Pons (tissue), 1 donor: ENCODE results near the gene BCR.

Experiments used
- DNase-seq: peaks from one replicate; pipeline ENCODE4 v3.0.0-alpha.2; 2016; ENCODE audit warnings: low spot score

Gene BCR

DNA sequence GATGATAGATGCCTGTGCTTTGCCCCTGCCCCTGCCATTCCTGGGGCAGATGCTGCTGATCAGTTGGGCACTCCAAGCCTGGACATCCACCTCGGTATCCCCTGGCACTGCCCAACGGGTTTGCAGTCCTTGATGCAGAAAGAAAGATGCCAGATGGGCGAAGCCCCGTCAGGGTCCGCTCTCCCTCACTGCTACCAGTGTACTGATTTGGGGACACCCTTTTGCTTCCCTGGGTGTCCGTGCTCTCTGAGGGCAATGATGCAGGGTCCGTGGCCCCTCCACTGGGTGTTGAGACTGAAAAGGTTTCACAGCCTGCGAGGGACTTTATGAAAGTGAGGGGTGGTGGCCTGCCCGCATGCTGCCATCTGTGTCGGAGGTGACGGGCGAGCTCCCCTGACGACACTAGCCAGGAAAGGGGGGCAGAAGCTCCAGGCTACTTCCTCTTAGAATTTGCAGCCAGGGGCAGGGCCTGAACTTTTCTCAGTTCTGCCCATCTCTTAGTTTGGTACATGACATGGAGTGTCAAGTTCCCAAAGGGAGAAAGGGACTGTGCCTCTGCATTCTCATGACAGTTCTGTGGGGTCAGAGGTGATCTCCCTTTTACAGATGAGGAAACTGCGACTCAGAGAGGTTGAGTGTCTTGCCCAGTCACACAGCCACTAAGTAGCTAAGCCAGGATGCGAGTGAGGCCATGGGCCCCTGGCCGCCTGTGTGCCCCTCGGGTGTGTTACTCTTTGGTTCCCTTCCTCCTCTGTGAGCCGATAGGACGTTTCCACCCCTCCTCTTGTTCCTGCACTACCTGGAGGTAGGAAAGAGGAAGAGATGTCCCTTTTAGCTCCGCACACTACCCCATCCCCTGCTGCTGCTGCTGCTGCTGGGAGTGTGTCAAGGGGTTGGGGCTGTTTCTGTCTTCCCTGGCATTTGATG, 96.6 kb downstream of the BCR start:
- no peak for DNase-seq

DNA sequence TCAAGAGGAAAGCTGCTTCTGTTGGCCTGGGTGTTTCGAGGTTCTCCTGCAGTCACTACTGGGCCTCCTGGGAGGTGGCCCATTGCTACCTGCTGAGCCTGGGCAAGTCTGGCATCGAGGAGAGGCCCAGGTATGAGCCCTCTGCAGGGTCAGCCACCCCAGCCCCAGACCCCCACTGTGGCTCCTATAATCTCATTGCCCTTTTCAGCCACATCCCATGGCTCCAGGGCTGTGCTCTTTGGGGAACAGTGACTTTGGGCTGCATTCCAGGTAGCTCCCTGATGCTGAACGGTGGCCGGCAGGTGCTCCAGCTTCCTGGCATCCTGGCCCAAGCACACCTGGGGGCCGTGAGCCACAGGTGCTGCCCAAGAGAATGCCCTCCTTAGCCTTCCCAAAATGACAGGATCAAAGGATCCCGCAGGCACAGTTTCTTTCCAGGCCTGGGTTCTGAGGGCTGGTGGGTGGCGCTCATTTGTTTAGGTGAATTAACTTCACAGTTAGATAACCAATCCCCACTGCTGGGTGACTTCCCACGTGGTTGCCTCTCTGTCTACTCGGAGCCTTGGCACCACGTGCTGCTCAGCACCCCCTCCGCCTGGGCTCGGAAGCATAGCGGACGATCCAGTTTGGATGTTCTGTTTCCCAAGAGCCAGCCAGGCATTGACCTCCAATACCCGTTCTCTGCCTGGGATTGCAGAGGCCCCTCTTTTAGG, 97.4 kb downstream of the BCR start:
- no peak for DNase-seq

DNA sequence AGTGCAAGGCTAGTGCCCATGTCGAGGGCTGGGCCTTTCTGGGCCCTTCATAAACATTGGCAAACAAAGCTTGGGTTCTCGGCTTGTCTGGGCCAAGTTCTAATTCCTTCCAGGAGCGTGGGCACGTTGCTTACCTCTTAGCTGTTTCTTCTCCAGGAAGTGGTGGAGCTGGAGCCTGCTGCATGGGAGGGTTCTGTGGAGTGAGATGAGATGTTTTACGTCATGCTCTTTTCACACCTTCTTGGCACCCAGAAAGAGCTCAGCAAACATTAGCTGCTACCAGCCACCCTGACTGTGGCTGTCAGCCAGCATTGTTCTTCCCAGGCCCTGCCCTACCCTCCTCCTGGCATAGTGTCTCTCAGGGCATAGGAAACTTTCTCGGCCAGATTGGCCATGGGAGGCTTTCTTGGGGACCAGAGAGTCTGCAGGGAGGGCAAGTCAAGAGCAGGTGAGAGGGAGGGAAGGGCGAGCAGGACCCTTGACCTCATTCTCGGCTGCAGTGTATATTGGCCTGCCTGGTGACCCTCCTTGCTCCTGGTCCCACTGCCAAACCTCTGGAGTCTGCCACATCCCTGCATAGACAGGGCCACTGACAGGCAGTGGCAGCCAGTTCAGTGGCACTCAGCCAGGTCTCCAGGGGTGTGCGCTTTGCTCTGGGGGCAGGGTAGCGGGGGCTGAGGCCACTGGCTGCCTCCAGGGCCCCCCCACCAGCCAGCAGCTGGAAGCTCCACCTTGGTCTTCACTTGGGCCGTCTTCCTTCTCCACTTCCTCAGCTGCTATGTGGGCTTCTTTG, 98.8 kb downstream of the BCR start:
- DNase-seq: peak; percentile 17

DNA sequence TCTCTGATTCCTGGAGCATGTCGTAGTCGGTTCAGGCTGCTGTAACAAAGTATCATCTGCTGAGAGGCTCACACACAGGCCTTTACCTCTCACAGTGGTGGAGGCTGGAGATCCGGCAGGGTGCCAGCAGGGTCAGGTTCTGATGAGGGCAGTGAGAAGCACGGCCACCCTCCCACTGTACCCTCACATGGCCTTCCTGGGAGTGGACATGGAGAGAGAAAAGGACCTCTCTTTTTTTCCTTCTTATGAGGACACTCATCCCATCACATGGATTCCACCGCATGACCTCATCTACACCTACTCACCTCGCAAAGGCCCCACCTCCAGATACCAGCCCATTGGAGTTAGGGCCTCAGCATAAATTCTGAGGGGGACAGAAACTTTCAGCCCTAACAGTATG, 99.5 kb downstream of the BCR start:
- DNase-seq: no peak

DNA sequence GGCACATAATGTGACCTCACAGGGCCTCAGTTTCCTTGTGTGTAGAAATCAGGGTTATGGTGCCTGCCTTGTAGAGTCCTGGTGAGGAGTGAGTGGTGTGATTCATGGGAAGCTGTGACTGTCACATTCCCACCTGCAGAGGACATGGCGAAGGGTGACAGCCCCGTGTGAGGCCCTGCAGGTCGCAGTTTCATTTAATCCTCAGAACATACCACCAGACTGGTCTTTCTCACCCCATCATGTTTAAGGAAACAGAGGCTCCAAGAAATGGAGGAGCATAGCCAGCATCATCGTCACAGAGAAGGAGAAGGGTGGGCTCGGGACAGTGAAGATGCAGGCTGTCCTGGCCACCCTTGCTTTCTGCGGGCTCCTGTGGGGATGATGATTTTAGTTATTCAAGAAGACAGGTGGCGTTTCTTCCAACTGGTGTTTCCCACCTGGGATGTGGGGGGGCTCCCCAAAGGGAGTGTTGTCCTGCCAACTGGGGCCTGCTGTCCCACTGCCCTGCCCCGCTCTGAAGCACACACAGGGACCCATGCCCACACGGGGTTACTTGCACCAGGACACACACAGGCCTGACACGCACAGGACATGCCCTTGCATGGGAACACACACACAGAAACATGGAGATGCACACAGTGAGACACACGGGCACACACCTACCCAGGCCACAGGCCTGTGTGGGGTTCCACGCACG, 100.2 kb downstream of the BCR start:
- DNase-seq: no peak

DNA sequence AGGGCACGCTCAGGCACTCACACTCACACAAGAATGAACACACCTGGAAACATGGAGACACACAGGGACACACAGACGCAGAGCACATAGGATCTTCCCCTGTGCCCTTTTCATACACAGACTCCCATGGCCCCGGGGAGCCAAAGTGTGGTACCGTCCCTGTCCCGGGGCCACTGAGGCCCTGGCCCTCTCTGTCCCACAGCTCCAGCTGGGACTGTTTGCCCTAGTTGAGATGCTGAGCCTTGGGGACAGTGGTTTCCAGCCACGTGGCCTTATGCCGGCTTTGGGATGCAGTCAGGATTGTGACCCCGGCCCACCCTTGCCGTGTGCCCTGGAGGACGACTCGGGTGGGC, 100.7 kb downstream of the BCR start:
- no peak for DNase-seq

DNA sequence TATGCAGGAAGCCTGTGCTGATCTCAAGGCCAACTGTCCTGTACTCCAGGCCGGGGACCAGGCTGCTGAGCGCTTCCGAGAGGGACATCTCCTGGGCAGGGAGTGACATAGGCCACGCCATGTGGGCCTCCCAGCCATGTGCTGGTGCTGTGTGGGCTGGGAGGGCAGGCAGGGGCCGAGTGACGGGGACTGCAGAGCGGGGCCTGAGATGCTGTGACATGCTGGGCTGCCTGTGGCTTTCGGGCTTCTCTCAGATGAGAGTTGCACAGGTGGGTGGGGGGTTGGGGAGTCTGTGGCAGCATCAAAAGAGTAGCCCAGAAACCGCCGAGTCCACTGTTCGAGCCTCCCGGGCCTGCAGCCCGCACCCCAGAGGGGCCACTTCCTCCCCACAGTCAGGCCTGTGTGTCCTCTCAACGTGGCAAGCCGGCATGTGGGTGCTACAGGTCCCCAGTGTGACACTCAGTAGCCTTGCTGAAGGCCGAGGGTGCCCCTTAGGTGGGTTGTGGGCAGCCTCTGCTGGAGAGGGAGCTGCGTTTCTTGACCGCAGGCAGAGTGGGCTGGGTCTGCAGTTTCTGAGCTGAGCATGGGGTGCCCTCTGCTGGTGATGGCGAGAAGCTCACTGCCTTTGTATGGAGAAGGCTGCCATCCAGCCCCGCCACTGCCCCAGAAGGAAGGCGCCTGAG, 101.2 kb downstream of the BCR start:
- peak; percentile 70 for DNase-seq

DNA sequence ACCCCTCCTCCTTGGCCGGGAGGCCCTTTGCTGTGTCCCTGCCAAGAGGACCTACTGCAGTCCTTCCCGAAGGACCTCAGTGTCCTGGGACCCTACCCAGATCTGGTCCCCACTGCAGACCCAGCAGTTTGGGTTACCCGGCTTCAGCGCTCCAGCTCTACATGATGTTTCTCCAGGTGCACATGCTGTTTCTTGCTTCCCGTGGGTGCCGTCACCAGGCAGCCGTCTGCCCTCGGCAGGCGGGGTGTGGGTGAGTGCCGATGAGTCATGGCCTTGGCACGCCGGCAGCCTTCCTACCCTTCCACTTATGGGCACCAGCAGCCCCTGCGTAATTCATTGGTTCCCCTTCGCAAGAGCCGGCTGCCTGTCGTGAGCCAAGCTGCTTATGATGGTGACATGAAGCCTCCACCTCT, 101.8 kb downstream of the BCR start:
- peak; percentile 17 for DNase-seq

DNA sequence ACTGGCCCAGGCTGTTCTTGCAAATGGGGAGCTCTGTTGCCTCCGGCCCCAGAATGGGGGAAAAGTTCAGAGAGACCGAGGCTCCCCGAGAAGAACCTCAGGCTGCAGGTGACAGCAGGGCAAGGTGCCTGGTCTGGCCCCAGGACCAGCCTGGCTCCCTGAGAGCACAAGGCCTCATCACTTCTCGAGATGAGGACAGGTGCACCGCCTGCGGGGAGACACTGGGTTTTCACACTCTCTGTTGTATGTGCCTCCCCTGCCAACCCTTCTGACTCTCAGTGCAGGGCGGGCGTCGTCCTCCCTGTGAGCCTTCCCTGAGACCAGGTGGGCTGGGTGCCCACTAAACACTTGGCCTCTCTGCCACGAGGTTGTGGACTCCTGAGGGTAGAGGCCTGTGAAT, 102.2 kb downstream of the BCR start:
- no peak for DNase-seq

DNA sequence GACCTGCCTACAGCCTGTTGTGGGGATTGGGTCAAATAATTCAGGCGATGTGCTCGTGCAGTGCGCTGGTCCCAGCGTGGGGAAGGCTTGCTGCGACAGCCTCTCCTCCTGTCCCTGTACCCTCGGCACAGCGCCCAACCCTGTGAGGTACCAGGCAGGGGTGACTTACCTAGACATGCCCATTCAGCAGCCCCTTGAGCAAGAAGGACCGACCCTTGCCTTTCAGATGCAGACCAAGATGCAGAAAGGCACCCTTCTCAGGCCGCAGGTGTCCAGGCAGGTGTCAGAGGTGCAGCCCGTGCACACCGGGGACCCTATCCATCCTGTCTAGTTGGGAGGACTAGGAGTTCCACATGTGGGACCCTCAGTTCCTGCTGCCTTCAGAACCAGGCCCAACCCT, 102.7 kb downstream of the BCR start:
- no peak for DNase-seq

DNA sequence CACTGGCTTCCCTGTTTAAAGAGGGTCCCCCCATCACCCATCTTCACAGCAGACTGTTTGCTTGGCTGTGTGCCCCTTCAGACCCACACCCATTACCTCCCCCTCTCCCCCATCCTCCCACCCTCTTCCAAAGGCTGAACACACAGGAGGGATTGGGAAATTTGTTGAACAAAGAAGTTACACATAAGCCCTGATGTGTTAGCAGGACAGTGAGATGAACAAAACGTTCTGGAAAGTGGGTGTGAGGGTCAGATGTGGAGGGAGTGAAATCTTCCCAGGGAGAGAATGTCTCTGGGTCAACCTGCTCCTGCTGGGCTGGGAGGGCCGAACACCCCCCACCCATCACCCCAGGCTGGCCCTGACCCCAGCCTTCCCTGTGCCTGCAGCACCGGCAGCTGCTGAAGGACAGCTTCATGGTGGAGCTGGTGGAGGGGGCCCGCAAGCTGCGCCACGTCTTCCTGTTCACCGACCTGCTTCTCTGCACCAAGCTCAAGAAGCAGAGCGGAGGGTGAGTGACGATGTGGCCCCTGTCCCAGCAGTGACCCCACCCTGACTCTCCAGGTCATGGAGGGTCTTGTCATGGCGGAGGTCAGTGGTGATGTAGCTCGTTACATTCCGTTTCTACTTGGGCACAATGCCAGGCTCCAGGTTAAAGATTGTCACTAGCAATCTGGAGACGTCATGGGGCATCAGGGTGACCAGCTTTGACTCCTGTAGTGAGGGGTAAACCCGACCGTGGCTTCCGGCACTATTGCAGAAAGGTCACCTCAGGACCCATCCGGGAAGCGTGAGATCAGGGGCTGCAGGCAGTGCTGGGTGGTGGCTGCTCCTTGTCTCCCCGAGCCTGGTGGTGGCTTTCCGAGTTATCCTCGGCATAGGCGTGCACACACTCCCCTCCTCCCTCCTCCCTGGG, 103.5 kb downstream of the BCR start:
- DNase-seq: peak; percentile 73

DNA sequence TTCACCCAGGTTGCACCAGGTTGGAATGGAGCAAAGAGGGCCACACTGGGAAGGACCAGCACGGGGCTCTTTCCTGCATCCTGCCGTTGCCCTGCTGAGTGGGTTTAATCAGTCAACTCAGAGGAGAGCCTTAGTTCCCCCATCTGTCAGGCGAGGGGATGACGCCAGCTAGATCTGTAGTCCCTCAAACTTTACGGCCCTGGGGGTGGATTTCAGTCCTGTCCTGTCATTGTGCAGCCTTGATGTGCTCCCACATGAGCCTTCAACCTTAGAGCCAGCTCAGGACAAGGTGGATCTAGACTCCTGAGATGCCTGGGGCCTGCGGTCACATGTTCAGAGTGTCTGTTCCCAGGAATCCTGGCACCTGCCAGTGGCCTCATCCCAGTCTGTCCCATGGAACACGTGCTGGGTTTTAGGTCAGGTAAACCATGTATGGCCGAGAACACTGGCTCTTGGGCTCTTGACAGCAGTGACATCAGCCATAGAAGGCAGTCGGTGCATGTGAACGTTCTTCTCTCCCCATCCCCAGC, 104.3 kb downstream of the BCR start:
- DNase-seq: no peak

DNA sequence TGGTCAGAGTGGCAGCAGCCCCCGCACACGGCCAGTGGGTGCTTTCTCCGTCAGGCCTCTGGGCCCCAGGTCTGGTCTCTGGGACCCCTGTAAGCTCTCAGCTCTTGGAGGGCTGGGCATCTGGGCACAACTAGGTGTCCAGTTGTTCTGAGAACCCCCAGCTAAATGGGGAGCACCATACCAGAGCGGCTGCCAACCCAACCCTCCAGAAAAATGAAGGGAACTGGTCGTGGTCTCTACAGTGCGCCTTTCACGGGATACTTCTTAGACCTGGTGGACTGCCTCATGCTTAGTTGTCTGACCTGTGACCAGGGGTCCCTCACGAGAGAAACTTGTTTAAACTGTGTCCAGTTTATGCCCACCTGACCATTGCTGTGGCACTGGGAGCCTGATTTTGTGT, 104.9 kb downstream of the BCR start:
- no peak for DNase-seq

DNA sequence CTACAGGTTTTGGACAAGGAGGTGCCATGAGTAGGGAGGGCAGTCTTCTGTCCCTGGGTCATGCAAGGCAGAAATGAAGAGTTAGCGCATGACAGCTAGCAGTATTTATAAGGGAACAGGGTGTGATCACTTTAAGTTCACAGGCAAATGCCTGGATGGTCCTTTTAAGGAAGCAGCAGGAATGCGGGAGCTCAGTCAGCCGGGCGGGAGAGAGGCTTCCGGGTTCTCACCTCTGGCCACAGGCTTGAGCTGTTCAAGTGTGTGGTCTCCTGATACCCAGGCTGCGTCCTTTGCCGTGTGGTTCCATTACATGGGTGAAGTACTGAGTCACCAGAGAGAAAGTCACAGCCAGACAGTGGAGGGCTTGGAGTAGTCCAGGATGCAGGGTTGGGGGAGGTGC, 105.4 kb downstream of the BCR start:
- DNase-seq: no peak

DNA sequence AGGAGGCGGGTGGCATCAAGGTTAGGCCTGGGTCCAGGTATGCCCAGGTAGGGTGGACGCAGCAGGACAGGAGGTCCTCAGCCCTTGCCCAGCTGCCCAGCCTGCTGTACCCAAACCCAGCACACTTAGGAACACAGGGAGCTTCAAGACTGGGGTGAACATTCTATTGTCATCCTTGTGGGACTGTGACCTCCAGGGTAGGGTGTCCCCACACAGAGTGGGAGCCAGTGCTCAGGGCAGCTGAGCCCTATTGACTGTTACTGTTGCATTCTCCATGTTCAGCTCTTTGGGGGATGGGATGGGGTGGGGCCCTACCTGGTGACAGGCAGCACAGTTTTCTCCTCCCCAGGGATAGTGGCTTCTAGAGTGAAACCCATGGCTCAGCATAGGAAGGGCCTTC, 106.0 kb downstream of the BCR start:
- DNase-seq: no peak

DNA sequence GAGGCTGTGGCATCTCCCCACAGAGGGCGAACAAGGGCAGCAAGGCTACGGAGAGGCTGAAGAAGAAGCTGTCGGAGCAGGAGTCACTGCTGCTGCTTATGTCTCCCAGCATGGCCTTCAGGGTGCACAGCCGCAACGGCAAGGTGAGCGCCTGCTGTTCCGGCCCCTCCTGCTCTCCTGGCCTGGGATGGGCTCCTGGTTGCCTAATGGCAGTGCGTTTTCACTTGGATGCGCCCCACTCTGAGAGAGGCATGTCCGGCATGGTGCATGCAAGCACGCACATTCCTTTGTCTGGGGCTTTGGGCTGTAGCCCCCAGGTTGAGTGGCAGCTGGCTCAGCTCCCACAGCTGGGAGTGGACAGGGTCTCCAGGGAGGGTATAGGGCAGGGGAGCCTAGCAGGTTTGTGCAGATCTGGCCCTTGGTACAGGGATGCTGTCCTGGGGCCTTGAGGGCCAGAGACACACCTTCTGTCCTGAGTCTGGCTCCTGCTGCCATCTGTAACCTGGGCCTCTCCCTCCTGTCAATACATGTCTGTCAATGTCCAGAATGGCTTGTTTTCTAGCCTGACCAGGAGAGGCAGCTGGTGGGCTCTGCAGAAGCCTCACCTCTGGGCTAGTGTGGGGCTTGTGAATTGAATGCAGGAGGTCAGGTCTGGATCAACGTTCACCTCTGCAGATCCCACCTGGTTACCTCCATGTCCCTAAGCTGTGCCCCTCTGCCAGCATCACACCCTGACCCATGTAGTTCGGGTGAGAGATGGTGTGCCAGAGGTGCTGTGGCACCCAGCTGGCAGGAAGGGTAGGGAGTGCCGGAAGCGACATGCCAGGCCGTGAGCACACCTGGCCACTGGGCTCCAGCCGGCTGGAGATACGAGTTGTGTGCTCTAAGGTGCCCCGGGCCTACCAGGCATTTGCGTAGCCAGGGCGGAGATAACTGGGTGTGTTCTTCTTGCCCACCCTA, 107.1 kb downstream of the BCR start:
- DNase-seq: no peak

DNA sequence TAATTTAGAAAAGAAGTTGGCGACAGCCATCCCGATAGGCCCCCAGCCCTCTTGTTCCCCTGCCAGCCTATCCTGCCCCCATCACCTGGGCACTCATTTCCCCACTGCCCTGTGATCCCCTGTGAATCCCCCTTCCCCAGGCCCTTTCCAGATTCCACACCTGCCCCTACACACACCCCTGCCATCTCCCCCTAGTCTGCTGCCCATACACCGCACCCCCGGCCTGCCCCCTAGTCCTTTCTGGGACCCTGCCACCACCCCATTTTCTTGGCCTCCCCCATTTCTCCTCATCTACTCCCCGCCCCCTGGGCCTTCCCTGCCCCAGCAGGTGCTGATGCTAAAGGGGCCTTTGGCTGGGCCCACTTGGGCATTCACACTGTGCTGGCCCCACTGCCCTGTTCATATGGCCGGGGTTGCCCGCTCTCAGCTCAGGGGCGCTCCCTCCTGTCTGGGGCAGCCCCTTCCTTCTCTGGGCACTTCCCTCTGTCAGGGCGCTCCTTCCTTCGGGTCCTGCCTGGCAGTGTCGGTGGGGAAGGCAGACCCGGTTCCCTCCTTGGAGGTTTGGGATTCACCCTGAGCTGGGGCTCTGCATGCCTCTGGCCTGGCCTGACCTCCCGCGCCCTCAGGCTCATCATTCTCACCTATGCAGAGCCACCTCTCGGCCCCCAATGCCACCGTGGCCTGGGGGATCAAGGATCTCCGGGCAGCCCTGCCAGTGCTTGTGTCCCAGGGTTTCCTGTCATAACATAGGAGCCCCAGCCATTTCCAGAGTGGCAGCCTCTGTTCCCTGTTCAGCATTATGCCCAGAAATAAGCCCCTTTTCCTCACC, 108.2 kb downstream of the BCR start:
- no peak for DNase-seq

DNA sequence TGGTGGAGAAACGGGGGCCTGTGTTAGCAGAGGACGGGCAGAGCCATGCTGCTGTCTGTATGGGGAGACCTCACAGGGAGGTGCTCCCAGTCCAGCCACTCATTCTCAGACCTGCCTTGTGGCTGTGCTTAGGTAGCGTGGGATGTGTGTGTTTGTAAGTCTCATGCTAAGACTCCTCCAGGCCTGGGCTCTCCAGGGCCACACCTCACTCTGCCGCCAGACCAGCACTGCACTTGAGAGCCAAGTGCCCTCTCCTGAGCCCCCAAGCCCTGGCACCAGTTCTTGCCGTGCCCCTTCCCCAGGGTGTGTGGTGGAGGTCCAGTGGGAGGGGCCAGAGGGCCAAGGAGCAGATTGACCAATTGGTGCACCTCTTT, 108.8 kb downstream of the BCR start:
- DNase-seq: no peak
